BE2C (cell line): ENCODE measurements around the gene CNTROB.

Experiments used
- DNase-seq: peaks from one replicate; pipeline ENCODE4 v3.0.0-alpha.2; 2020
- H3K27me3 ChIP-seq: fragments of 250-450 bp; sonication (Bioruptor Pico); 2 replicates; pipeline ENCODE4 v1.5.1; 2020; ENCODE audit warnings: mild to moderate bottlenecking
- H3K36me3 ChIP-seq: fragments of 250-450 bp; sonication (Bioruptor Pico); 2 replicates; pipeline ENCODE4 v1.5.1; 2020; ENCODE audit warnings: mild to moderate bottlenecking
- H3K4me1 ChIP-seq: fragments of 250-450 bp; sonication (Bioruptor Pico); 2 replicates; pipeline ENCODE4 v1.5.1; 2020
- H3K4me3 ChIP-seq: 2 replicates; pipeline ENCODE4 v1.5.1; 2011; ENCODE audit warnings: low read depth, low read length
- H3K9me3 ChIP-seq: fragments of 250-450 bp; sonication (Bioruptor Pico); 2 replicates; pipeline ENCODE4 v1.5.1; 2020
- TF ChIP-seq, protein P1 (sequence below): IDR thresholded peaks from 2 replicates; pipeline ENCODE4 v1.5.1; 2012; ENCODE audit warnings: mild to moderate bottlenecking, low read depth, low read length

Gene CNTROB

DNA sequence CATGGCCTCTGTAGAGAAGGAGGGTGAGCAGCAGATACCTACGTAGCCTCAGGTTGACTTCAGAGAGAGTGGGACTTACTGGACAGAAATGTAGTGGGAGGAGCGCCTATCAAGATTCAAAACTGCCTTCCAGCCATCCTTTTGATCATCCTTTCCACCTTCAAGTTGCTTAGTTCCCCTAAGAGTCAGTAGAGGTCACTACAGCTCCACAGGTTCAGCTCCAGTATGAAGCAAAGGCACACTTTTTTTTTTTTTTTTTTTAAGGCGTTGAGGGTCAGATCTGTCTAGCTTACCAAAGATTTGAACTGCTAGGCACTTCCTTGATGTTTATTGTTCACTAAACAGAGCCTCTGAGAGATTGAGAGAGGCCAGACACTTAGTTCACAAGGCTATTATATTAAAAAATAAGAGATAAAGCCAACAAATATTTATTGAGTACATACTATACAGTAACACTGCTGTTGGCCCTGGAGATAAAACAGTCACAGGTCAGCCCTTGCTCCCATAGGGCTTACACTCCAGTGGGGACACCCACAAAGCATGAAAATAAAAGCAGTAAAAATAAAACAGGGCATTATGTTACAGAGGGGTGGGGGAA, 19.0 kb upstream of the CNTROB start:
- DNase-seq, result peak; percentile 33
- Histone ChIP-seq H3K4me1 (peaks cover 2% of the 10 kb centered on the region; the same call in 1 of the 2 replicates), H3K9me3 (peaks cover 3% of the 10 kb centered on the region; the same call in 1 of the 2 replicates), H3K4me3 (no peak overlapping the region), H3K27me3 (no peaks in the 10 kb centered on the region), H3K36me3 (no peaks in the 10 kb centered on the region; the same call in 1 of the 2 replicates)
- TF ChIP-seq, protein P1, sequence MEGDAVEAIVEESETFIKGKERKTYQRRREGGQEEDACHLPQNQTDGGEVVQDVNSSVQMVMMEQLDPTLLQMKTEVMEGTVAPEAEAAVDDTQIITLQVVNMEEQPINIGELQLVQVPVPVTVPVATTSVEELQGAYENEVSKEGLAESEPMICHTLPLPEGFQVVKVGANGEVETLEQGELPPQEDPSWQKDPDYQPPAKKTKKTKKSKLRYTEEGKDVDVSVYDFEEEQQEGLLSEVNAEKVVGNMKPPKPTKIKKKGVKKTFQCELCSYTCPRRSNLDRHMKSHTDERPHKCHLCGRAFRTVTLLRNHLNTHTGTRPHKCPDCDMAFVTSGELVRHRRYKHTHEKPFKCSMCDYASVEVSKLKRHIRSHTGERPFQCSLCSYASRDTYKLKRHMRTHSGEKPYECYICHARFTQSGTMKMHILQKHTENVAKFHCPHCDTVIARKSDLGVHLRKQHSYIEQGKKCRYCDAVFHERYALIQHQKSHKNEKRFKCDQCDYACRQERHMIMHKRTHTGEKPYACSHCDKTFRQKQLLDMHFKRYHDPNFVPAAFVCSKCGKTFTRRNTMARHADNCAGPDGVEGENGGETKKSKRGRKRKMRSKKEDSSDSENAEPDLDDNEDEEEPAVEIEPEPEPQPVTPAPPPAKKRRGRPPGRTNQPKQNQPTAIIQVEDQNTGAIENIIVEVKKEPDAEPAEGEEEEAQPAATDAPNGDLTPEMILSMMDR, result peak; percentile 77

DNA sequence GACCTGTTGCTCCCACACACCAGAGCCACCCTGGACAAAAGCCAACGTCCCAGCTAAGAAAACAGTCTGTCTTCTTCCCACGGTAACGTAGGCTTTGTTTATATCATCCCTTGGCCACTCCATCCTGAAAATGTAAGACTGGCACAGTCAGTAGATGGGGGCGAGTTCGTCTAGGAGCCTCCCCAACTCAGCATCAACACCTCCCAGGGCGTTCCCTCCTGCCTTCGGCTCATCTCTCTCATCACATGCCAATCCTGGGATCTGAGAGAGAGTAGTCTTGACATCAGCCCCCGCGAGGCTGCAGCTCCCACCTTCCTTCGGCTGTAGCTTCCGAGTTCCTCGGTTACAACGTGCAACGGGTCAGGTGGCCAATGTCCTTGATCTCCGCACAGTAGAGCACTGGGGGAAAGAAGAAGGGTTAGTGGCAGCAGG, 16.8 kb upstream of the CNTROB start:
- peak overlapping the region; percentile 57 for H3K4me3 ChIP-seq
- H3K27me3 ChIP-seq, result no peaks in the 10 kb centered on the region
- TF ChIP-seq, protein P1, result no peak
- peaks cover 3% of the 10 kb centered on the region; the same call in 1 of the 2 replicates for H3K9me3 ChIP-seq
- H3K36me3 ChIP-seq, result no peaks in the 10 kb centered on the region
- DNase-seq, result no peak
- H3K4me1 ChIP-seq, result peaks cover 2% of the 10 kb centered on the region; the same call in 1 of the 2 replicates

DNA sequence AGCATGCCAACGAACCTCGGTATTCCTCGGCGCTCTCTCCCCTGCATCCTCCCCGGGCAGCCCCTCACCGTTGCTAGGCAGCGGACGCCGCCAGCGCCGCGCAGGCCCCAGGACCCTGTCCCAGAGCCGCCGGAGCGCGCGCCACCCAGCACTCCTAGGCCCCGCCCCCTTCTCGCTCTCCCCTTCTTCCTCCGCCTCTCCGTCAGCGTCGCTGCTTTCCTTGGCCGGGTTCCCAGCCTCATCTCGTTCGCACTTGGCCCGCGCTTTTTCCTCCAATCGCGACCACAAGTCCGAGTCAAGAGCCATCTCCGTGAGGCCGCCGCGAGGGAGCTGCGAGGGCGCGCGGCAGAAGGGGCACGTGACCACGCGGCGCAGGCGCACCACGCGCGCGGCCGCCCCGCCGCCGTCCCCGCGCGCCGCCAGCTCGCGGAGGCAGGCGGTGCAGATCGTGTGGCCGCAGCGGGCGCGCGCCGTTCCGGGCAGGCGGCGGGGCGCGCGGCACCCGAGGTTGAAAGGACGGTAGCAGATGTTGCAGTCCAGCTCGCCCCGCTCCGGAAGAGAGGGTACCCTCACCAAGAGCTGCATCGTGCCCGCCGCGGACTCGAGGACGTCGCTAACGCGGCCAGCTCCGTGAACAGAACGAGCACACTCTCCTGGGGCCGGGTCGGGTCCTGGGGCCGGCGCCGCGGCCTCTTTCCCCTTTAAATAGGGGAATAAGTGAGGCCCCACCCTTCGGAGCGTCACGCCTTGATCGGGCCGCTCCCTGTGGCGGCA, 16.2 kb upstream of the CNTROB start, which contains the start of gene RNF227:
TSS of gene RNF227 (minus strand) at position 679 of the 774 bp plus-strand sequence. CDS start at position 585, 94 bp downstream.
- Histone ChIP-seq H3K4me3 (peak within 1 kb of the TSS; percentile 57), H3K27me3 (no peaks in the 10 kb centered on the region), H3K4me1 (peaks cover 2% of the 10 kb centered on the region; the same call in 1 of the 2 replicates), H3K36me3 (no peaks in the 10 kb centered on the region), H3K9me3 (peaks cover 3% of the 10 kb centered on the region; the same call in 1 of the 2 replicates)
- TF ChIP-seq, protein P1, result no peak
- DNase-seq, result peak; percentile 89

DNA sequence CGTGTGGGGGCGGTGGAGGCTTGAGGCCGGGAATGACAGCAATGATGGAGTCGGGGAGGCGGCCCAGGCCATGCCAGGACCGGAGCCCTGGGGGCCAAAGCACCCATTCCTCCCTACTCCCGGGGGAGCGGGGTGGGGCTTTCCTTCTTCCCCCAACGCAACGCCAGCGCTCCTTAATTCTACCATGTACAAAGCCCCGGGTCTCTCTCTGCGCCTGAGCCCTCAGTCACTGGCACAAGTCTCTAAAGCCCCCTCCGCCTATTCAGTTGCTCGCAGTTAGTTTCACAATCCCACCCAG, 15.7 kb upstream of the CNTROB start:
- H3K4me1 ChIP-seq, result peaks cover 2% of the 10 kb centered on the region; the same call in 1 of the 2 replicates

DNA sequence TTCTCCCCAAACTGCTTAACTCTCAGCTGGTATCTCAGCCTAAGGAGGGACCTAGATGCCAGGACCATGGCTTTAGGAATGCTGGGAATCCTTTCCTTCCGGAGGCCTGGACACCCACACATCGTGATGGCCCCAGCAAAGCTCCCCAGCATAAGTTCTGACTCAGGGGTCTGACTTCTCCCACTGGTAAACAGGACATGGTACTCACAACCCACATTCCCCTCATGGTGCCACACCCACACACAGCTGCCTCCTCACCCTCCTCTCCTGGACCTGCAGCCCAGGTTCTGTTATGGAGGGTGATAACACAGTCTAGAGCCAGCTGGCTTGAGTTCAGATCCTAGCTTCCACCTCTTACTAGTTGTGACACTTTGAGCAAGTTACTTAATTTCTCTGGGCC, 15.2 kb upstream of the CNTROB start:
- H3K4me1 ChIP-seq, result peaks cover 2% of the 10 kb centered on the region; the same call in 1 of the 2 replicates
- H3K27me3 ChIP-seq, result no peaks in the 10 kb centered on the region
- H3K36me3 ChIP-seq, result no peaks in the 10 kb centered on the region
- H3K9me3 ChIP-seq, result peaks cover 3% of the 10 kb centered on the region; the same call in 1 of the 2 replicates
- no peak overlapping the region for H3K4me3 ChIP-seq
- TF ChIP-seq, protein P1, result no peak
- DNase-seq, result no peak

More for the DNA sequence above, 15.7 kb upstream of the CNTROB start:
- H3K9me3 ChIP-seq, result peaks cover 3% of the 10 kb centered on the region; the same call in 1 of the 2 replicates
- no peaks in the 10 kb centered on the region for H3K36me3 ChIP-seq
- no peak overlapping the region for H3K4me3 ChIP-seq
- H3K27me3 ChIP-seq, result no peaks in the 10 kb centered on the region
- TF ChIP-seq, protein P1, result no peak
- DNase-seq, result no peak
